Activated T-cell treated with anti-CD3 and anti-CD28 coated beads, Interleukin-2, amount 50 U/mL, for 24 hours (primary cell): ENCODE data around the gene NCKAP5.
"Not testable (repeated sequence)": the region's sequence is repeated elsewhere in the genome, so short reads cannot be mapped to it uniquely, and the experiment has no call there.

Source experiments
- DNase-seq: peaks from one replicate; pipeline ENCODE4 v3.0.0-alpha.2; 2020
- H3K27ac Mint-ChIP-seq: 2 replicates; pipeline ENCODE4 v1.8.0; 2020; ENCODE audit warnings: mild to moderate bottlenecking, mixed read lengths
- H3K27me3 Mint-ChIP-seq: 2 replicates; pipeline ENCODE4 v1.8.0; 2020; ENCODE audit warnings: mixed read lengths
- H3K36me3 Mint-ChIP-seq: 2 replicates; pipeline ENCODE4 v1.8.0; 2020; ENCODE audit warnings: low read depth, mixed read lengths
- H3K4me1 Mint-ChIP-seq: 2 replicates; pipeline ENCODE4 v1.8.0; 2020; ENCODE audit warnings: low read depth, mixed read lengths
- H3K4me3 Mint-ChIP-seq: 2 replicates; pipeline ENCODE4 v1.8.0; 2020; ENCODE audit warnings: mild to moderate bottlenecking, moderate library complexity, mixed read lengths
- H3K9me3 Mint-ChIP-seq: 2 replicates; pipeline ENCODE4 v1.8.0; 2020; ENCODE audit warnings: mixed read lengths

Gene NCKAP5

DNA sequence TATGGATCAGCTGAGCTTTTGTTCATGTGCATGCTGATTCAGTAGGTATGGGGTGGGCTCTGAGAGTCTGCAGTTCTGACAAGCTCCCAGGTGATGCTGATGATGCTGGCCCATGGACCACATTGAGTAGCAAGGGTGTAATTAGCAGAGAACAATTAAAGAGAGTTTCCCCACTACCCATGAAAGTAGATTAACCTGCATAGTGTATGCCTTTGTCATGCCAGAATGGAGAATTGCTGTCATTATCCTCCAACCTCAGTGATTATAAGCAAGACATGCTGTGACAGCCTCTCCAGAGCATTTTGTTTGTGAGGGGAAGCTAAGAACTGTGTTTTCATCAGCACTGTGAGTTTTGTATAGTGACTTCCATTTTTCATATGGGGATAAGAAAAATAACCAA lies 838.7 kb downstream of the NCKAP5 start:
- Mint-ChIP-seq H3K36me3 (no peaks in the 10 kb centered on the region), H3K27me3 (no peaks in the 10 kb centered on the region), H3K9me3 (no peaks in the 10 kb centered on the region), H3K4me3 (no peak overlapping the region), H3K4me1 (no peaks in the 10 kb centered on the region), H3K27ac (no peak overlapping the region)
- DNase-seq = no peak

DNA sequence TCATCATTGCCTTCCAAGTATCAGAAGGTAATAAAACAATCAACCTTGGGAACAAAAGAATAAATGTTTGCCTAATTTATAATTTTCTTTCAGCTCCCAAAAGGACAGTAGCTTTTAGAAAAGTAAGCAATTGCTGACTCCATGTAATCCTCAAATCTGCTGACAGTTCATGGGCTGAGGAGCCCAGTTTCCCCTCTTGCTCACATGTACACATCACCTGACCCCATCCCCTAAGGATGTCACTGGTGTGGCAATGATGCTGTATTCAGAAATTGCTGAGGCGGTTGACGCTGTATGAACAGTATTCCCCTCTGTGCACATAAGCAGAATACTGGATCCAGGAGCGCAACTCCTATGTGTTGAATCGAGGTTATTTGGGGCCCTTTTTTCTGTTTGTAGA lies 842.1 kb downstream of the NCKAP5 start:
- H3K36me3 Mint-ChIP-seq = no peaks in the 10 kb centered on the region
- no peak for DNase-seq
- H3K9me3 Mint-ChIP-seq = no peaks in the 10 kb centered on the region
- H3K27me3 Mint-ChIP-seq = no peaks in the 10 kb centered on the region
- H3K4me3 Mint-ChIP-seq = no peak overlapping the region
- H3K27ac Mint-ChIP-seq = no peak overlapping the region
- H3K4me1 Mint-ChIP-seq = no peaks in the 10 kb centered on the region

DNA sequence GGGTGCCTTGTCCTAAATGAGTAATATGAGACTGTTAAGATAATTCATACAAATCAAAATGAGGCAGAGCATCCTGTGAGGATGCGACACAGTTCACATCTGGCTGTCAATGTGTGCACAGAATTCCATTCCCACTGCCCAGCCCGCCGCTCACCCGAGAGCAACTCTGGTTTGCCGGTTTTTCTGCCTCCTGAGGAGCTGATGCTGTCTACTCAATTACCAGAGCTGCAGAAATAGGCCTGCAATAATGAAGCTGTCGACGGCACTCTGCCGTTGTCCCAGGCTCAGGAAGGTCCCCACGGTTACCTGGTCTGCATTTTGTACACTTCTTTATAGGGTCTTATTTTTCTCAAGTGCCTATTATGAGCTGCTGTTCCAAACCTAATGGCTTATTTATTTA lies 842.5 kb downstream of the NCKAP5 start:
- Mint-ChIP-seq H3K9me3 (no peaks in the 10 kb centered on the region), H3K27me3 (no peaks in the 10 kb centered on the region), H3K4me3 (no peak overlapping the region), H3K36me3 (no peaks in the 10 kb centered on the region), H3K27ac (no peak overlapping the region), H3K4me1 (no peaks in the 10 kb centered on the region)
- no peak for DNase-seq

DNA sequence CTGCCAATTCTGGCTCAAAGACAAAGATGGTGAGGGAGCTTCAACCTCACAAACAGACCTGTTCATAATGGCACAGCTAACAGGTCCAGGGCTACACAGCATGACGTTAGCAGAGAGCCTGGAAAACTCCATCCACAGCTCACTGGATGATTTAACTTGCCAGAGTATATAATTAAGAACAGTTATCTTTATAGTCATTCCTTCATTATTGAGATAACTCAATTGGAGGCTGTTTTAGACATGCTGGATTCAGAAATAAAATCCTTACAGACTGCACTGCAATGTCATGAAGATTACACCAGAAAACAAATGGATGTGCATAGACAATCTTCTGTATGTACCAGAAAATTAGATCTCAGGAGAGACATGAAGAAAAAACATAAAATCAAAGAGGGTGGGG lies 843.1 kb downstream of the NCKAP5 start:
- no peaks in the 10 kb centered on the region for H3K4me1 Mint-ChIP-seq
- no peak for DNase-seq
- no peak overlapping the region for H3K27ac Mint-ChIP-seq
- no peaks in the 10 kb centered on the region for H3K36me3 Mint-ChIP-seq
- H3K4me3 Mint-ChIP-seq = no peak overlapping the region
- no peaks in the 10 kb centered on the region for H3K27me3 Mint-ChIP-seq
- H3K9me3 Mint-ChIP-seq = no peaks in the 10 kb centered on the region

DNA sequence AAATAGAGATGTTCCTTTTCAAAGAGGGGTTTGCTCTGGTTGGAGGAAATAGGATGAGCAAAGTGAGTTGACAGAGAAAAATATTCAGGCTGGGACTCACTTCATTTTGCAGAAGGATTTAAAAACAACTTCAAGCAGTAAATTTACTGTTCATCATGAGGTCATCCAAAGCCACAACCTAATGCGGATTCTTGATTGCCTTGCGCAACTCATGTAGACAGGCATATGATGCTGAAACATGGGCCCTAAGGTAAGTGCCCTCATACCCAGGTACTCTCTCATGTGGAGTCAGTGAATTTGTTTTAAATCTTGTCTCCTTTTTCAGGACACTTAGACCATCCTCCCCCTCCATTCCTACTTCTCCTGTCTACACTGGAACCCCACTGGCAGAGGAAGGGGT lies 846.3 kb downstream of the NCKAP5 start:
- H3K4me1 Mint-ChIP-seq = no peaks in the 10 kb centered on the region

DNA sequence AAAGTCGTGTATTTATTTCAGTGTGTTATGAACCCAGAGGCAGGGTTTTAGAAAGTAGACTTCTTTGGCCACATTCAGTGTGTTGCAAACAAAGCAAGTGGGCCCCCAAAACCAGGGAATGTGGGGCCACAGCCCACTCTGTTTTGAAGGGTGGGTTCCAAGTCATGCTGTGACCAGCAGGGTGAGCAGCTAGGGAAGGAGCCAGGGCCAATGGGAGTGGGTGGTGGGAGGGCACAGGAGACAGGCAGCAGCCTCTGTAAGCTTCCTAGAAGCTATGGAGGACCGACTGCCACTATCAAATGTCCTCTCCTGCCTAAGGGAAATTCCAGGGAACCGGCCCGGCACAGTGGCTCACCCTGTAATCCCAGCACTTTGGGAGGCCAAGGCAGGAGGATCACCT lies 847.9 kb downstream of the NCKAP5 start:
- Mint-ChIP-seq H3K4me3 (no peak overlapping the region), H3K9me3 (peaks cover 2% of the 10 kb centered on the region), H3K36me3 (no peaks in the 10 kb centered on the region), H3K27ac (no peak overlapping the region), H3K4me1 (no peaks in the 10 kb centered on the region), H3K27me3 (no peaks in the 10 kb centered on the region)
- DNase-seq = no peak

More for the DNA sequence above, 846.3 kb downstream of the NCKAP5 start:
- DNase-seq = no peak
- H3K9me3 Mint-ChIP-seq = peaks cover 2% of the 10 kb centered on the region
- no peak overlapping the region for H3K27ac Mint-ChIP-seq
- H3K4me3 Mint-ChIP-seq = no peak overlapping the region
- H3K36me3 Mint-ChIP-seq = no peaks in the 10 kb centered on the region
- no peaks in the 10 kb centered on the region for H3K27me3 Mint-ChIP-seq

DNA sequence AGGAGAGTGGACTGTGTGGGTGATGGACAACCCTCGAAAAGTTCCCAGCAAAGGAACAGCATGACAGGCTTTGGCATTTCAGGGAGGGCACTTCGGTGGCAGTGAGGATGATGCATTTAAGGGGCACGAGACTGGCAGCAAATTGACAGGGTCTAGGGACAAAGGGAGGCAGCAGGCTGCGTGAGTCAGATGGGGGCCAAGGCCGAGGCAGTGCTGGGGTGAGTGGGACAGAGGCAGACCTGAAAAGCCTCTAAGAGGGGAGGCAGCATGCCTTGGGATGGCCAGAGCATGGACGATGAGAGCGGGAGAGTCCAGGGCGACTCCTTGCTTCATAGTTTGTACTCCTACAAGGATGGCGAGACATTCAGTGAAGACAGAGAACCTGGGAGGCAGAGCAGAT lies 848.8 kb downstream of the NCKAP5 start:
- H3K27ac Mint-ChIP-seq = no peak overlapping the region
- no peak overlapping the region for H3K4me3 Mint-ChIP-seq
- no peaks in the 10 kb centered on the region for H3K27me3 Mint-ChIP-seq
- H3K9me3 Mint-ChIP-seq = peaks cover 2% of the 10 kb centered on the region
- H3K36me3 Mint-ChIP-seq = no peaks in the 10 kb centered on the region
- no peaks in the 10 kb centered on the region for H3K4me1 Mint-ChIP-seq
- DNase-seq = no peak

DNA sequence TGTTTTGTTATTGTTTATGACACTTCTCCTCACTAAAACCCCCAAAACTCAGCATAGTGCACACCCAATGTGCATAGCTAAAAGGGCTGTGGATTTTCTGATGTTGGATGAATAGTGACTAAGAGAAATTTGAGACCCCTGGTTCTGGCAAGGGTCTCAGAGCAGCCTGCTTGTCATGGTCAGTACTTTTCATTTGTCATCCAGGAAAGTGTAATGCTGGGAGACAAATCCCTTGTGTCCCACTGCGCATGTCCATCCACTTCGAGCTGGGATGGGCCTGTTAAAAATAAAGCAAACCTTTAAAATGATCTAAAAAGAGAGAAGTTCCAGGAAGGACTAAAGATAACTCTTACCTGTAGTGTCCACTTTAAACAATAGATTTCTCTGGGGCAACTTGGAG lies 851.3 kb downstream of the NCKAP5 start:
- no peak overlapping the region for H3K27ac Mint-ChIP-seq
- no peaks in the 10 kb centered on the region for H3K4me1 Mint-ChIP-seq
- H3K9me3 Mint-ChIP-seq = peaks cover 4% of the 10 kb centered on the region
- H3K27me3 Mint-ChIP-seq = no peaks in the 10 kb centered on the region
- no peak for DNase-seq
- no peak overlapping the region for H3K4me3 Mint-ChIP-seq
- no peaks in the 10 kb centered on the region for H3K36me3 Mint-ChIP-seq

DNA sequence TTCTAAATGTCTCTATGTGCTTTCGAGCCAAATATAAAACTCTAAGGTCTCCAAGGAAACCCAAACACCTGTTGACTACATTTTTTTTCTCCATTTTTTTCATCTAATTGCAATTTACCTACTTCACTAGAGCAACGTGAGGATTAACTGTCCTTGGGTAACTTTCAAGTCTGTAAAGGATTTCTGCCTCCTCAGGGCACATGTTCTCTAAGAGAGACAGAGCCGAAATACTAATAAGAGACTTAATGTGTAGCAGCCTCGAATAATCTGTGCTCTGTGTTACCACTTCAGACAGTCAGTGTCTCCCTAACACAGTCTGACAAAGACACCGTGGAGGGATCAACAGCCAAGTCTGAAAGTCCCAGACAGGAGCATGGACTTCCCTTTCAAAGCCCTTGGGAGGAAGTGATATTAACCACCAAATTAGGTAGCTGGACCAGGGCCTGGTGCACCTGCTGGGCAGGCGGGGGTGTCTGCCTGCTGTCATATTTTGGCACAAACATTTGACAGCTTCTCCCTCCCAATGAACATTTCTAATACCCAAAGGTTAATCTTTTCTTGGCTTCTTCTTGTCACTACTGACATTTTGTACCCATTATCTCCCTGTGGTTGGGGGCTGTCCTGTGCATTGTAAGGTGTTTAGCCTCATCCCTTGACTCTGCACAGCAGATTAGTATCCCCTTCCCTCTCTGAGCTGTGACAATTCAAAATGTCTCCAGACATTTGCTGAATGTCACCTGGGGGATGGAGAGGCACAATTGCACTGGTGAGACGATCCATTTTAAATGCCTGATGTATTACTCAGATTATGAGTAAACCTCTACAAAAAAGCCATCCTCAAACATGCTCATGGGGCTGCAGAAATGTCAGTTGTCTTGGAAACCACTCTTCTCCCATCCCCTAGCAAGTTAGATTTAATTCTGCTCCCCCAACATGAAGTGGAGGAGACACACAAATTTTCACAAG lies 852.6 kb downstream of the NCKAP5 start:
- Mint-ChIP-seq H3K27ac (no peak overlapping the region), H3K4me1 (no peaks in the 10 kb centered on the region), H3K9me3 (peaks cover 4% of the 10 kb centered on the region), H3K27me3 (no peaks in the 10 kb centered on the region), H3K4me3 (no peak overlapping the region), H3K36me3 (no peaks in the 10 kb centered on the region)
- no peak for DNase-seq

DNA sequence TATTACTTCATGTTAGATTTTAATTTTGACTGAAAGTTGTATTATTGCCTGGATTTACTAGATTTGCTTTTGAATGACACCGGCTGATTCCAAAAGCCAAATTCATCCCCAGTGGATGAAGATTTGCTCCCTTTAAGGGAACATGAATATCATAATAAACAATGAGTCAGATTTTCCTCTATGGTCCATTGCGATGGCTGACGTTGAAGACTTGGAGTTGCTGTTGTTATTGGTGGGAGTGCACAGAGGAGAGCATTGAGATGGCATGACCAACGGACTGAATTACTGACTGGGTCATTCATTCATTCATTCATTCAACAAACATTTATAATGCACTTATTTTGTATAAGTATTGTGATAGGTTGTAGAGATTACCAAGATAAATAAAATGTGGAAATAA lies 864.9 kb downstream of the NCKAP5 start:
- no peak for DNase-seq
- H3K4me1 Mint-ChIP-seq = no peaks in the 10 kb centered on the region
- no peak overlapping the region for H3K27ac Mint-ChIP-seq
- peaks cover 2% of the 10 kb centered on the region for H3K9me3 Mint-ChIP-seq
- H3K36me3 Mint-ChIP-seq = no peaks in the 10 kb centered on the region
- no peak overlapping the region for H3K4me3 Mint-ChIP-seq
- no peaks in the 10 kb centered on the region for H3K27me3 Mint-ChIP-seq

DNA sequence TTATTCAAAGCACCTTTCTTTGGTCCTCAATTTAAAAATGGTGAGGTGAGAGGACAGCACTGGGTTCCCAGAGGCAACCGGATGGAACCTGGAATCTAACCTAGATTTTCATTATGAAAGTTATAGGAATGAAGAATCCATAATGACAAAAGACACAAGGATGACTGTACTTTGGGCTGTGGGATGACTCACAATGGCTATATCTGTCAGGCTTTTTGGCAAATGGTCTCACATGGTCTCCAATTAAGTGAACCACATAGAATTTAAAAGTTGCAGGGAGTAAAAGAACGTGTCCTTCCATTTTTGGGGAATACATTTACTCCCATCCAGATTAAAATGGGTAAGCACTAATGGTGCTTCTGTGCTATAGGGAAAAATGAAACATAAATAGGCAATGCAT lies 866.5 kb downstream of the NCKAP5 start:
- no peaks in the 10 kb centered on the region for H3K4me1 Mint-ChIP-seq
- H3K27me3 Mint-ChIP-seq = no peaks in the 10 kb centered on the region
- H3K36me3 Mint-ChIP-seq = no peaks in the 10 kb centered on the region
- no peak for DNase-seq
- no peak overlapping the region for H3K27ac Mint-ChIP-seq
- peaks cover 2% of the 10 kb centered on the region for H3K9me3 Mint-ChIP-seq
- no peak overlapping the region for H3K4me3 Mint-ChIP-seq

DNA sequence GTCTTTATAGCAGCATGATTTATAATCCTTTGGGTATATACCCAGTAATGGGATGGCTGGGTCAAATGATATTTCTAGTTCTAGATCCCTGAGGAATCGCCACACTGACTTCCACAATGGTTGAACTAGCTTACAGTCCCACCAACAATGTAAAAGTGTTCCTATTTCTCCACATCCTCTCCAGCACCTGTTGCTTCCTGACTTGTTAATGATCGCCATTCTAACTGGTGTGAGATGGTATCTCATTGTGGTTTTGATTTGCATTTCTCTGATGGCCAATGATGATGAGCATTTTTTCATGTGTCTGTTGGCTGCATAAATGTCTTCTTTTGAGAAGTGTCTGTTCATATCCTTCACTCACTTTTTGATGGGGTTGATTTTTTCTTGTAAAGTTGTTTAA lies 868.5 kb downstream of the NCKAP5 start:
- not testable (repeated sequence) for H3K27ac Mint-ChIP-seq, H3K27me3 Mint-ChIP-seq, H3K4me1 Mint-ChIP-seq, H3K36me3 Mint-ChIP-seq, H3K9me3 Mint-ChIP-seq, H3K4me3 Mint-ChIP-seq, DNase-seq

DNA sequence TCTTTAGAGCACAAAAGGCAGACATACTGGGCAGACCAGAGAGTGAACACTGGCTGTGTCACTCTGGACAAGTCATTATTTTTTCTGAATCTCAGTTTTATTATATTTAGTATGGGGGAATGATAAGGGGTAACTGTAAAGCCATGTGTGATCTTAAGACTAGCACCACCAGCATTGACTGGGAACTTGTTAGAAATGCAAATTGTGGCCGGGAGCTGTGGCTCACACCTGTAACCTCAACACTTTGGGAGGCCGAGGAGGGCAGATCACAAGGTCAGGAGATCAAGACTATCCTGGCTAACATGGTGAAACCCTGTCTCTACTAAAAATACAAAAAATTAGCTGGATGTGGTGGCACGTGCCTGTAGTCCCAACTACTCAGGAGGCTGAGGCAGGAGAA lies 869.9 kb downstream of the NCKAP5 start:
- DNase-seq, H3K4me1 Mint-ChIP-seq, H3K9me3 Mint-ChIP-seq, H3K4me3 Mint-ChIP-seq, H3K27ac Mint-ChIP-seq, H3K27me3 Mint-ChIP-seq, H3K36me3 Mint-ChIP-seq: not testable (repeated sequence)

DNA sequence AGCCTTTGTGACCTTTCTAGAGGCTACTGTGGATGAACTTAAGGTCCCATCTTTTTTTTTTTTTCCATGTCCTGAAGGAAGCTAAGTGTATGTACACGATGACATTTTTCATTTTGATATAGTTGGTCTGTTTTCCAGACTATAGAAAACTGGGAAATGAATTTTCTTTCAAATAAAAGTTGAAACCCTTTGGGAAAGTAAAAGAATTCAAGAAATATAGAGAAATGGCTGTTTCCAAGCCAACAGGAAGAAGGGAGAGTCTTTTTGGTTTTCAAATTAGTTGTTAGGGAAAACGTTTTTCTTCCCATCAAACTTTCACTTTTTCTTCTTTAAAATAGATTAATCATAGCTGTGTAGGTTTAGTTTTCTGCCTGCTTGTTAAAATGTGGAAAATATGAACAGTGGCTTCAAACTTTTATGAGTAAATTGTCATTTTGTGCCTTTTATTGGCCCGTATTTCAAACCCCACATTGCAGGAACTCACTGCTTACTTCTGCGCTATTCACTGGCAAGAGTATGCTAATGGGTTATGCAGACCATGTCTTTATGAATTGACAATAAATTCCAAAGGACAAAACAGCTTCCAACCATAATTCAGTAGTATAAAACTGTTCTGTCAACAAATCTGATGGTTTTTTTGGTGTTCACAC lies 870.6 kb downstream of the NCKAP5 start:
- Mint-ChIP-seq H3K36me3 (no peaks in the 10 kb centered on the region), H3K4me3 (no peak overlapping the region), H3K4me1 (no peaks in the 10 kb centered on the region), H3K27me3 (no peaks in the 10 kb centered on the region), H3K27ac (no peak overlapping the region), H3K9me3 (peaks cover 6% of the 10 kb centered on the region)
- DNase-seq = no peak

DNA sequence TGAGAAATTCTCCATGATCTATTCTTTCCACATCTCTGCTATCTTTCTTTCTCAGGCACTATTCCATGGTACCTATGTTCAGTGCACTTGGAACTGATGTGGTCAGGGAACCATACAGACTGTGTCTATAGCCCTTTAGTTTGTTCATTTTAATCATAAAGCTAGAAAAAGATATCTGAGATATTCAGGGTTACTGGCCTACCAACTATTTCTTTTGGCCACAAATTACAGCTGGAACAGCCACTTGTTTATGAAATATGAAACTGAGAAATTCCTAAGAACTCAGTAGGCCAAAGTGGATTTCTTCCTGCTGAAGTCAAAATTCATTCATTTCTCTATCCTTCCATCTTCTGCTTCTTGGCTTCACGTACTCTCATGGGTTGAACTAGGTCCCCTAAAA lies 875.4 kb downstream of the NCKAP5 start:
- H3K27ac Mint-ChIP-seq = no peak overlapping the region
- H3K9me3 Mint-ChIP-seq = peaks cover 4% of the 10 kb centered on the region
- H3K4me1 Mint-ChIP-seq = no peaks in the 10 kb centered on the region
- no peaks in the 10 kb centered on the region for H3K36me3 Mint-ChIP-seq
- no peak overlapping the region for H3K4me3 Mint-ChIP-seq
- no peaks in the 10 kb centered on the region for H3K27me3 Mint-ChIP-seq
- DNase-seq = no peak
